Fibroblast of mammary gland (primary cell): ENCODE results near the gene SUCNR1.
"Not testable (repeated sequence)": the region's sequence is repeated elsewhere in the genome, so short reads cannot be mapped to it uniquely, and the experiment has no call there.

Experiments
- DNase-seq: peaks from one replicate; pipeline ENCODE4 v3.0.0-alpha.2; 2010; ENCODE audit warnings: low read depth
- H3K4me3 ChIP-seq: 2 replicates; pipeline ENCODE4 v1.5.1; 2011; ENCODE audit warnings: low read depth, mild to moderate bottlenecking, low read length, moderate library complexity; ENCODE audit not compliant: control insufficient read depth
- TF ChIP-seq, protein P1 (sequence below): conservative IDR thresholded peaks from 2 replicates; pipeline ENCODE4 v1.5.1; 2011; ENCODE audit warnings: low read depth, low read length, inconsistent platforms; ENCODE audit not compliant: control insufficient read depth, insufficient read depth

The SUCNR1 gene

GRCh38 chr3:151869181-151869580 lies 4.3 kb upstream of the SUCNR1 start:
- TF ChIP-seq, protein P1, sequence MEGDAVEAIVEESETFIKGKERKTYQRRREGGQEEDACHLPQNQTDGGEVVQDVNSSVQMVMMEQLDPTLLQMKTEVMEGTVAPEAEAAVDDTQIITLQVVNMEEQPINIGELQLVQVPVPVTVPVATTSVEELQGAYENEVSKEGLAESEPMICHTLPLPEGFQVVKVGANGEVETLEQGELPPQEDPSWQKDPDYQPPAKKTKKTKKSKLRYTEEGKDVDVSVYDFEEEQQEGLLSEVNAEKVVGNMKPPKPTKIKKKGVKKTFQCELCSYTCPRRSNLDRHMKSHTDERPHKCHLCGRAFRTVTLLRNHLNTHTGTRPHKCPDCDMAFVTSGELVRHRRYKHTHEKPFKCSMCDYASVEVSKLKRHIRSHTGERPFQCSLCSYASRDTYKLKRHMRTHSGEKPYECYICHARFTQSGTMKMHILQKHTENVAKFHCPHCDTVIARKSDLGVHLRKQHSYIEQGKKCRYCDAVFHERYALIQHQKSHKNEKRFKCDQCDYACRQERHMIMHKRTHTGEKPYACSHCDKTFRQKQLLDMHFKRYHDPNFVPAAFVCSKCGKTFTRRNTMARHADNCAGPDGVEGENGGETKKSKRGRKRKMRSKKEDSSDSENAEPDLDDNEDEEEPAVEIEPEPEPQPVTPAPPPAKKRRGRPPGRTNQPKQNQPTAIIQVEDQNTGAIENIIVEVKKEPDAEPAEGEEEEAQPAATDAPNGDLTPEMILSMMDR, result no peak
- DNase-seq, result no peak
- no peak overlapping the region for H3K4me3 ChIP-seq

DNA sequence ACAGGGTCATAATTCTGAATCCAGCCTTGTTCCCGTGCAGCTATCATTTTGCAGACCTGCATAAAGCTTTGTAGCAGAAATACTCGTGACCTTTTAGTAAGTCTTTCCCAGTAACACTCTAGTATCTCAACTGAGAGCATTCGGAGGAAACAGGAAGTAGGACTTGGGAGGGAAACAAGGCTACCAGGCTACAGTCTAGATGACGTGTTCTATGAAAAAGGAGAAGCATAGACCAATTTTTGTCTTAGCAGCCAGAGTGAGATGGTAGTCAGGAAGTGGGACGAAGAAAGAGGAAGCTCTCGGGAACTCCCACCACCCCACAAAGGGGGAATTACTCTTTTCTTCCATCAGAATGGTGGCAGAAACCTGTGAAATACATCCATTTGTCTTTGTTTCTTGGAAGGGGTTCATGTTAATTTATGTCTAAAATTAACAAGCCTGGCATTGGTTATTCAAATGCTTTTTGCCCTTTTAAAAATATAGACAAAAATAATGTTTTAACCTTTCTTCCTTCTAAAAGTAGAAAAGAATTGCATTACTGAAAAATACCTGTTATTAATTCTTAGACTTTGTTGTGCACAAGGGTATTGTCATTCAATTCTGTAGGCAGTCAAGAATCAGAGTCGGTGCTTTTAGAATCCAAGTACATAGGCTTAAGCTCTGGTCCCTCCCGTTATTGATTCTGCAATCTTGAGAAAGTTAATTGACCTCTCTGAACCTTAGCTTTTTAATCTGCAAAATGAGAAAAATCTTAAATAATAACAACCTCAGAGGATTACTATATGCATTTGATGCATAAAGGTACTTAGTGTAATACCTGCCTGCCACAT lies 1.6 kb upstream of the SUCNR1 start:
- no peak overlapping the region for H3K4me3 ChIP-seq
- peak; percentile 23 for DNase-seq
- TF ChIP-seq, protein P1, result no peak

DNA sequence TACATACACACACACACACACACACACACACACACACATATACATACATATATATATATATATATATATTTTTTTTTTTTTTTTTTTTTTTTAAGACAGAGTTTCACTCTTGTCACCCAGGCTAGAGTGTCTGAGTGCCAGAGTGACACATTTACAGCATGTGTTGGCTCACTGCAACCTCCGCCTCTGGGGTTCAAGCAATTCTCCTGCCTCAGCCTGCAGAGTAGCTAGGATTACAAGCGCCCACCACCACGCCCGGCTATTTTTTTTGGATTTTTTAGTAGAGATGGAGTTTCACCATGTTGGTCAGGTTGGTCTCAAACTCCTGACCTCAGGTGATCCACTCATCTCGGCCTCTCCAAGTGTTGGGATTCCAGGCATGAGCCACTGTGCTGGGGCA lies 636 bp downstream of the SUCNR1 start:
- H3K4me3 ChIP-seq, DNase-seq: not testable (repeated sequence)

- TF ChIP-seq, protein P1, result no peak
- no peak overlapping the region for H3K4me3 ChIP-seq
- DNase-seq, result no peak
These were observed 2.3 kb downstream of the SUCNR1 start for GRCh38 chr3:151875759-151876158.

- no peak for DNase-seq
- H3K4me3 ChIP-seq, result no peak overlapping the region
- TF ChIP-seq, protein P1, result no peak
These were observed 3.8 kb downstream of the SUCNR1 start for GRCh38 chr3:151877269-151877668.

DNA sequence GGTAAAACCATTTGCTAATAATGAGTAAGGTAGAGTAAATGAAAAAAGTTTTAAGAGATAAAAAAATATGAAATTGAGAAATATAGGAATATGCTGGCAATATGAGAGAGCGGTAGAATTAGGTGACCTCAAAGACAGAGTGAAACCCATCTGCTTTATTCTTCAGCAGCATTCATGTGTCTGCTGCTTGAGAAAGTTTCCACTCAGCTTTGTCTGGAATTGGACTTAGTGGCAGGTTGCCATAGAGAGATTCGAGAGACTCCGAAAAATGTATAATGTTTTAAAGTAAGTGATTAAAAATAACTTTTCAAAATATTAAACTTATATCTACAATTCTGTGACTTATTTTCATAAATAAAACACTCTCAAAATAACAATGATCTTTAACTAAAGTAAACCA lies 5.0 kb downstream of the SUCNR1 start:
- TF ChIP-seq, protein P1, result no peak
- no peak for DNase-seq
- H3K4me3 ChIP-seq, result no peak overlapping the region

GRCh38 chr3:151879037-151879436 lies 5.6 kb downstream of the SUCNR1 start:
- peak; percentile 43 for DNase-seq
- H3K4me3 ChIP-seq, result no peak overlapping the region
- TF ChIP-seq, protein P1, result no peak
